ENCODE results near the gene TBC1D8. TPM values are rescaled to one million over a fixed set of nuclear protein-coding genes. Genes with fewer than 3 reads are reported as not detected.

Gene TBC1D8
- total RNA-seq, 2 experiments from 2014 or later: 1.0 to 1.8 TPM

GRCh38 chr2:101116841-101117552, 34.2 kb downstream of the TBC1D8 start:
- no peaks in the 10 kb centered on the region for H3K36me3 Mint-ChIP-seq (ENCODE audit: low read depth)
- ATAC-seq (ENCODE audit: poor library complexity): no peak
- intact Hi-C loops (cut with DNase I, micrococcal nuclease): no loop called here
- H3K27ac ChIP-seq (ENCODE audit: low read depth in 1 of 2, low read length in 2 of 2): no peak overlapping the region
- DNase-seq: no peak
- no peak overlapping the region for H3K4me3 ChIP-seq (ENCODE audit: low read length)
- H3K27me3 Mint-ChIP-seq: no peaks in the 10 kb centered on the region
- ChIA-PET POLR2A (no interaction called here), CTCF (no interaction called here)
- H3K4me3 Mint-ChIP-seq: no peak overlapping the region
- no peak overlapping the region for H3K27ac Mint-ChIP-seq
- no peaks in the 10 kb centered on the region for H3K9me3 ChIP-seq (ENCODE audit: control insufficient read depth in 1 of 2, insufficient read depth in 1 of 2, low read length in 2 of 2)
- no peaks in the 10 kb centered on the region for H3K9me3 Mint-ChIP-seq
- TF ChIP-seq CTCF (IDR thresholded peaks at IDR 0.05): no peak
- no peaks in the 10 kb centered on the region for H3K36me3 ChIP-seq (ENCODE audit: insufficient read depth, low read length)
- H3K4me1 ChIP-seq (ENCODE audit: insufficient read depth, low read length): no peaks in the 10 kb centered on the region
- no peaks in the 10 kb centered on the region for H3K27me3 ChIP-seq (ENCODE audit: control insufficient read depth in 1 of 2, insufficient read depth in 2 of 2, low read length in 2 of 2)
- no peaks in the 10 kb centered on the region for H3K4me1 Mint-ChIP-seq (ENCODE audit: low read depth)

- H3K4me3 ChIP-seq (ENCODE audit: low read length): no peak overlapping the region
- TF ChIP-seq CTCF (IDR thresholded peaks at IDR 0.05): no peak
- no peaks in the 10 kb centered on the region for H3K27me3 ChIP-seq (ENCODE audit: control insufficient read depth in 1 of 2, insufficient read depth in 2 of 2, low read length in 2 of 2)
- no peaks in the 10 kb centered on the region for H3K4me1 Mint-ChIP-seq (ENCODE audit: low read depth)
- no peaks in the 10 kb centered on the region for H3K4me1 ChIP-seq (ENCODE audit: insufficient read depth, low read length)
- ChIA-PET POLR2A (no interaction called here), CTCF (no interaction called here)
- H3K36me3 ChIP-seq (ENCODE audit: insufficient read depth, low read length): no peaks in the 10 kb centered on the region
- ATAC-seq (ENCODE audit: poor library complexity) (no peak), DNase-seq (no peak)
- no peak overlapping the region for H3K4me3 Mint-ChIP-seq
- no peaks in the 10 kb centered on the region for H3K9me3 ChIP-seq (ENCODE audit: control insufficient read depth in 1 of 2, insufficient read depth in 1 of 2, low read length in 2 of 2)
- no peak overlapping the region for H3K27ac Mint-ChIP-seq
- no peaks in the 10 kb centered on the region for H3K36me3 Mint-ChIP-seq (ENCODE audit: low read depth)
- H3K27ac ChIP-seq (ENCODE audit: low read depth in 1 of 2, low read length in 2 of 2): no peak overlapping the region
- H3K27me3 Mint-ChIP-seq: no peaks in the 10 kb centered on the region
- H3K9me3 Mint-ChIP-seq: no peaks in the 10 kb centered on the region
- intact Hi-C loops (cut with DNase I, micrococcal nuclease): no loop called here
Observed at GRCh38 chr2:101116348-101116747, 34.8 kb downstream of the TBC1D8 start.

GRCh38 chr2:101115664-101116063, 35.5 kb downstream of the TBC1D8 start:
- H3K4me1 ChIP-seq (ENCODE audit: insufficient read depth, low read length): no peaks in the 10 kb centered on the region
- no peak overlapping the region for H3K4me3 ChIP-seq (ENCODE audit: low read length)
- ChIA-PET CTCF (no interaction called here), POLR2A (no interaction called here)
- H3K36me3 ChIP-seq (ENCODE audit: insufficient read depth, low read length): no peaks in the 10 kb centered on the region
- H3K9me3 ChIP-seq (ENCODE audit: control insufficient read depth in 1 of 2, insufficient read depth in 1 of 2, low read length in 2 of 2): no peaks in the 10 kb centered on the region
- no peaks in the 10 kb centered on the region for H3K27me3 ChIP-seq (ENCODE audit: control insufficient read depth in 1 of 2, insufficient read depth in 2 of 2, low read length in 2 of 2)
- TF ChIP-seq CTCF (IDR thresholded peaks at IDR 0.05): no peak
- Mint-ChIP-seq H3K27me3 (no peaks in the 10 kb centered on the region), H3K4me1 (ENCODE audit: low read depth) (no peaks in the 10 kb centered on the region), H3K4me3 (no peak overlapping the region), H3K36me3 (ENCODE audit: low read depth) (no peaks in the 10 kb centered on the region), H3K27ac (no peak overlapping the region), H3K9me3 (no peaks in the 10 kb centered on the region)
- intact Hi-C loops (cut with DNase I, micrococcal nuclease): no loop called here
- no peak overlapping the region for H3K27ac ChIP-seq (ENCODE audit: low read depth in 1 of 2, low read length in 2 of 2)
- no peak for ATAC-seq (ENCODE audit: poor library complexity)
- no peak for DNase-seq
